RCC 7860 (cell line): Measurements from ENCODE around the gene LSAMP.

ENCODE experiments used
- DNase-seq: peaks from one replicate; pipeline ENCODE4 v3.0.0-alpha.2; 2015; ENCODE audit warnings: low spot score
- FAIRE-seq: peaks from 2 replicates; lab custom pipeline; 2012; peaks lifted over from hg19 to GRCh38; lab: Jason Lieb, UNC

LSAMP gene

DNA sequence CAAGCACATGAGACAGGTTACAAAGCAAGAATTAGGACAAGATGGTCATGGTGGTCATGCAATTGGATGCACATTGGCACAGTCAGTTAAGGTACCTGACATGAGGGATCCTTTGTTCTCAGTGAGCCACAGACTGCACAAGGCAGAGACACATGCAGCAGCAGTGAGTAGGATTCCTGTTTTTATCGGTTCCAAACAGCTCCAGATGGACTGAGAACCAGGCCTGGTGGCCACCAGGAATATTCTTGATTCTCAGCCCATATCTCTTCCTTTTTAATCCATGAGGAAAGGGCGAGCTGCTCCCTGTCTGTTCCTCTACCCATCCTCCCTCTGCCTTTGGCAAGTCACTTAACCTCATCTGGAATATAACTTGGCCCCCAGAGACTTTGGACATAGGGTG is 411.2 kb downstream of the LSAMP start:
- no peak for FAIRE-seq
- no peak for DNase-seq

- DNase-seq: no peak
- FAIRE-seq: no peak
Measured at GRCh38 chr3:116033516-116033915, 411.8 kb downstream of the LSAMP start.

DNA sequence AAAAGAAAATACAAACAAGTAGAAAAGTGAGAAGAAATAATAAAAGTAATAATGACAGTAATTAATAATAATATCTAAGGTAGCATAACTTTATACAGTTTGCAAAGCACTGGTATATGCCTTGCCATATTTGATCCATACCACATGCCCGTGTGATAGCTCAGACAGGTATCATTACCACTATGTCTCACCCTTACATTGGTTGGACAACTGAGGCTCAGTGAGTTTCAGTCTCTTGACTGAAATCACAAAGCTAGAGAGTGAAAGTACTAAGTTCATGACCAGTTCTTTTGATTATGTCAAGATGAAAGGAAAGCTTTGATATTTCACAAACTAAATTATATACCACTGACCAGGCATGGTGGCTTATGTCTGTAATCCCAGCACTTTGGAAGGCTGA is 413.1 kb downstream of the LSAMP start:
- no peak for FAIRE-seq

DNA sequence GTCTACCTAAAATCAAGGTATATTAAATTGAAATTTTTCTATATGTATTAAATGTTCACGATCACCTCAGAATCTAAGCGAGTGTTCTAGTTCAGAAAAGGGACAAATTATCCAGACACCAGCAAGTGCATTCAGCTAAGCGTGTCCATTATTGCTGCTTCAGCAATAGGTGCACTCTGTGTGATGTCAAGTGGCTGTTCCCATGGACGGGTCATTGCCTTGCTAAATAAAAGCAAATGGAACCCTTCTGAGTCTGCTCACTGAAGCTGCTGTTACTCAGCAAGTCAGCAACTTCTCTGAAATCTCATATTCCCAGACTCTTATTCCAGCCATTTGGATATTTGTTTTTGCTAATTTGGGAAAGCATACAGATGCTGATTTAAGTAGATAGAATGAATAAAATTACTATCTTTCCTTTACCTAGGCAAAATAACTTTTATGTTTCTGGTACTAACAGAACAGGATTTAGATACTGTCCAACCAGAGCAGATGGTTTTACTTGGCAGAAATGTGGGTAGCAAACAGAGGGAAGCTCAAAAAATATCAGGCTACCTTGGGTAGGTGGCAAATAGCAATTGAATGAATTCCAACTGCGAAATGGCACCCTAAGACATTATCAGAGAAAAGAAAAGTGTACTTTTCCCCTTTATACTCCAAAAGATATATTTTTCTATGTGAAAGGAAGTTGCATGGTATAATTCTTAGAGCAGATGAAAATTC is 415.0 kb downstream of the LSAMP start:
- DNase-seq: no peak
- FAIRE-seq: no peak

More for the DNA sequence above, 413.1 kb downstream of the LSAMP start:
- no peak for DNase-seq

DNA sequence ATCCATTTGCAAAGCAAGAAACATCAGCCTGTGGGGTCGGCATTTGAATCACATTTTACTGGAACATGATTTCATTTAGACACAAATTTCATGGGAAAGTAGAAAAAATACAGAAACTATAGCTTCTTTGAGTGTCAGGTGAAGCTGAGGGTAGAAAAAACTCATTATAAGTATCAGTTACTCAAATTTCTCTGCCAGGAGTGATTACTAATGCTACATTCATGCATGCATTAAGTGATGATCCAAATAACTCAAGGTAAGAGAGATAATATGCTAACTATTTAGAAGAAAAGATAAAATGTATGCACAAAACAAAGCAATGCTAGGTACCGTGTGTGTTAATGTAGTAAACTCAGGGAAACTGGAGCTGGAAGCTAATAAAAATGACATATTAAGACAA is 416.0 kb downstream of the LSAMP start:
- DNase-seq: no peak
- no peak for FAIRE-seq

GRCh38 chr3:116028157-116028556 is 417.1 kb downstream of the LSAMP start:
- DNase-seq (no peak), FAIRE-seq (no peak)

GRCh38 chr3:116020989-116021388 is 424.3 kb downstream of the LSAMP start:
- DNase-seq (no peak), FAIRE-seq (no peak)

GRCh38 chr3:116020495-116020894 is 424.8 kb downstream of the LSAMP start:
- DNase-seq: no peak
- no peak for FAIRE-seq

GRCh38 chr3:116019254-116019763 is 426.0 kb downstream of the LSAMP start:
- DNase-seq: no peak
- no peak for FAIRE-seq

- no peak for DNase-seq
- no peak for FAIRE-seq
Measured at GRCh38 chr3:116018646-116019045, 426.6 kb downstream of the LSAMP start.

GRCh38 chr3:116015931-116016330 is 429.4 kb downstream of the LSAMP start:
- DNase-seq (no peak), FAIRE-seq (no peak)

GRCh38 chr3:116007000-116007399 is 438.3 kb downstream of the LSAMP start:
- DNase-seq (peak; percentile 22), FAIRE-seq (no peak)

- DNase-seq (peak; percentile 99), FAIRE-seq (peak; percentile 97)
Measured at GRCh38 chr3:116005404-116005803, 439.9 kb downstream of the LSAMP start.

DNA sequence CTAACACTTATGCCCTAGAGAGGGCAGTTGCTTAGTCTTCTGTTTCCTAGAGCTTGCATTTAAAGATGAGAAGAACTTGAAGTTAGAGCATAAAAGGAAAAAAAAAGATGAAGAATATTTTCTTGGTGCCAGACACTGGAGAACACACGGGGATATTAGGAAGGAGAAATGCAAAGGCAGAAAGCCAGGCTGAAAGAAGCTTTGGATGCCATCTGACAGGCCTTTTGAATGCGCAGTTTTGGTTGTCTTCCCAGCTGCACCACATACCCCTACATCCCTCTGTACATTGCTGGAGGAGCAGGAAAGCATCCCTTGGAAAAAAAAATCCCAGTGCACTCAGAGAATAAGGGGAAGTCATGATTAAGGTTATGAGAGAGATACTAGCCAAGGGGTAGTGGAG is 443.1 kb downstream of the LSAMP start:
- FAIRE-seq (no peak), DNase-seq (no peak)

GRCh38 chr3:116001151-116001621 is 444.1 kb downstream of the LSAMP start:
- no peak for DNase-seq
- FAIRE-seq: peak; percentile 35

- DNase-seq (peak; percentile 97), FAIRE-seq (peak; percentile 98)
Measured at GRCh38 chr3:116000311-116000710, 445.0 kb downstream of the LSAMP start.

- DNase-seq (no peak), FAIRE-seq (no peak)
Measured at GRCh38 chr3:115999613-116000012, 445.7 kb downstream of the LSAMP start.

- FAIRE-seq: no peak
- DNase-seq: no peak
Measured at GRCh38 chr3:115999001-115999585, 446.2 kb downstream of the LSAMP start.

DNA sequence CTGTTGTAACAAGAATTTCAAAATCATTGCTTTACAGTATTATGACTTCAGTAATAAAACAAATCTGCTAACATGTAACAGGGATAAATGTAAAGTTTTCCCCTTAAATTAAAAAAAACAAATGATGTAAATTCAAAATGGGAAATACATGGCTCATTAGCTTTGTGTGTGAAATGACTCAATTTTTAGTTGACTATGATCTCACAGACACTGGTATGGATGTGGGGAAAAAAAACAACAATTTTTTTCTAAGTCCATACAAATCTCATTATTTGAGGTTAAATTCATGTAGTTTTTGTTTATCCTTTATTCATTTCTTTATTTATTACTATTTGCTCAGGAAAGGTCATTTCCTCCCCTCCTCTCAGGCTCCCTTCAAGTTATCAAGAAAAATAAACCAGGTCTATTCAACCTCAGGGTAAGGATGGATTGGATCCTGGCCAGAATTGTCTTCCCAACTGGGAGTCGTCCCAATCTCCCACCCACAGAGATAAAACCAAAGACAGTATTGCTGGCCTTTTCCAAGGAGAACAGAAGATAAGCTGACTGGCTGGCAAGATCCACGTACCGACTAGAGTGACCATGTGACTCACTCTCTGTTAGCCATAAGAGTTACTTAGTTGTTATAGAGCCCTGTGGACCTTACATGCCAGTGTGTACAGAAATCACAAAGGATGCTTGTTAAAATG is 448.7 kb downstream of the LSAMP start:
- DNase-seq: peak; percentile 90
- FAIRE-seq: peak; percentile 91

GRCh38 chr3:115990669-115991068 is 454.6 kb downstream of the LSAMP start:
- no peak for DNase-seq
- FAIRE-seq: no peak

DNA sequence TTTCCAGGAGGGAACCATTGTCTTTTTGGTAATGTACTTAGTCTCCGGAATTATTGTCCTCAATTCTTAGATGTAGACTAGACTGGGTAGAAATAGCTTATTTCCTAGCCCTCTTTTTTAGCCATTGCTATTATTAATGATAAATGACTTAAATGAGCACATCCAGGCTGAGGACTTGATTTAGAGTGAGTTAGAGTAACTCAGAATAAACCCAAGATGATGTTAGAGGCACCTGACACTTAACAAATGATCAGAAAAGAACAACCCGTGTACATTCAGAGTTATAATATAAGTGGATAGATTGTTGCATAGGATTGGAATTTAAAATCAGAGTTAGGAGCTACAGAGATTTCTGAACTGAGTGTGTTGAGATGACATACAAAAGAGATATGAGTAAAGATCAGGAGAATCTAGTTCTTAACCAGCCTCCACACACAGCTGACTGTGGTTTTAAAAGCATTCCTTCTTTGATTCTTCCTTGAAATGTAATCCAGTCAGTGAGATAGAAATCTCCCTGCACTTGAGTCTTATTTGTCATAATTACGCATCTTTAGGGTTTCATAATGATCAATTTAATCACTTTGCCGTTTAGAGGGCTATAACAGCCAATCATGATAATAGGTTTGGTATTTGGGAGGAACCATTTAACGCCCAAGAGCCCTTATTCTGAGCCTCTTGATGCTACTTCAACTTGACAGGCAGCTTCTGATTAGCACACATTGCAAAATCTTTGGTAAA is 455.4 kb downstream of the LSAMP start:
- peak; percentile 41 for DNase-seq

More for the DNA sequence above, 455.4 kb downstream of the LSAMP start:
- FAIRE-seq: peak; percentile 78
